ENCODE results near the gene TADA2A. TPM values are rescaled to one million over a fixed set of nuclear protein-coding genes. Genes with fewer than 3 reads are reported as not detected.

The TADA2A gene, protein sequence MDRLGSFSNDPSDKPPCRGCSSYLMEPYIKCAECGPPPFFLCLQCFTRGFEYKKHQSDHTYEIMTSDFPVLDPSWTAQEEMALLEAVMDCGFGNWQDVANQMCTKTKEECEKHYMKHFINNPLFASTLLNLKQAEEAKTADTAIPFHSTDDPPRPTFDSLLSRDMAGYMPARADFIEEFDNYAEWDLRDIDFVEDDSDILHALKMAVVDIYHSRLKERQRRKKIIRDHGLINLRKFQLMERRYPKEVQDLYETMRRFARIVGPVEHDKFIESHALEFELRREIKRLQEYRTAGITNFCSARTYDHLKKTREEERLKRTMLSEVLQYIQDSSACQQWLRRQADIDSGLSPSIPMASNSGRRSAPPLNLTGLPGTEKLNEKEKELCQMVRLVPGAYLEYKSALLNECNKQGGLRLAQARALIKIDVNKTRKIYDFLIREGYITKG
- total RNA-seq = 10 to 100 TPM; 40.9 to 45.0 TPM

- no peaks in the 10 kb centered on the region for H3K9me3 Mint-ChIP-seq
- no peaks in the 10 kb centered on the region for H3K27me3 Mint-ChIP-seq
- DNase-seq = peak; percentile 75
- ChIA-PET POLR2A (interaction anchor here (0.7 to 1.3 kb wide), 2 partner anchors 23 to 830 kb away, joined by 3 to 4 read pairs; no protein-coding TSS in a partner anchor), CTCF (interaction anchor here (0.6 to 2.3 kb wide), 5 partner anchors 14 to 51 kb away, joined by 3 to 7 read pairs (median 4); no protein-coding TSS in a partner anchor)
- peaks cover 34% of the 10 kb centered on the region for H3K36me3 Mint-ChIP-seq (ENCODE audit: low read depth)
- peaks cover 60% of the 10 kb centered on the region for H3K4me1 Mint-ChIP-seq
- peak within 1 kb of the TSS; percentile 99 for H3K27ac Mint-ChIP-seq
- peak within 1 kb of the TSS; percentile 98 for H3K4me3 Mint-ChIP-seq
These were observed at the start of gene TADA2A, which contains the start of gene ACACA for GRCh38 chr17:37406635-37407461. TADA2A (plus strand) TSS chr17:37406886; CDS start chr17:37411366, 4,480 bp downstream. ACACA (minus strand) TSS chr17:37406836; CDS start chr17:37406299, 537 bp downstream.

GRCh38 chr17:37358098-37358829, 48.4 kb upstream of the TADA2A start:
- Mint-ChIP-seq H3K9me3 (no peaks in the 10 kb centered on the region), H3K27me3 (no peaks in the 10 kb centered on the region), H3K36me3 (ENCODE audit: low read depth) (peaks cover 1% of the 10 kb centered on the region), H3K4me3 (peak overlapping the region; percentile 88), H3K27ac (peak overlapping the region; percentile 89), H3K4me1 (peaks cover 25% of the 10 kb centered on the region)
- ChIA-PET CTCF (interaction anchor here (0.5 to 2.6 kb wide), 4 partner anchors 15 to 378 kb away, joined by 3 to 13 read pairs (median 3); partner anchors contain the start of gene C17orf78), POLR2A (interaction anchor here (0.5 kb wide), 1 partner anchor 33 kb away, joined by 5 read pairs; no protein-coding TSS in a partner anchor)
- DNase-seq = peak; percentile 40

DNA sequence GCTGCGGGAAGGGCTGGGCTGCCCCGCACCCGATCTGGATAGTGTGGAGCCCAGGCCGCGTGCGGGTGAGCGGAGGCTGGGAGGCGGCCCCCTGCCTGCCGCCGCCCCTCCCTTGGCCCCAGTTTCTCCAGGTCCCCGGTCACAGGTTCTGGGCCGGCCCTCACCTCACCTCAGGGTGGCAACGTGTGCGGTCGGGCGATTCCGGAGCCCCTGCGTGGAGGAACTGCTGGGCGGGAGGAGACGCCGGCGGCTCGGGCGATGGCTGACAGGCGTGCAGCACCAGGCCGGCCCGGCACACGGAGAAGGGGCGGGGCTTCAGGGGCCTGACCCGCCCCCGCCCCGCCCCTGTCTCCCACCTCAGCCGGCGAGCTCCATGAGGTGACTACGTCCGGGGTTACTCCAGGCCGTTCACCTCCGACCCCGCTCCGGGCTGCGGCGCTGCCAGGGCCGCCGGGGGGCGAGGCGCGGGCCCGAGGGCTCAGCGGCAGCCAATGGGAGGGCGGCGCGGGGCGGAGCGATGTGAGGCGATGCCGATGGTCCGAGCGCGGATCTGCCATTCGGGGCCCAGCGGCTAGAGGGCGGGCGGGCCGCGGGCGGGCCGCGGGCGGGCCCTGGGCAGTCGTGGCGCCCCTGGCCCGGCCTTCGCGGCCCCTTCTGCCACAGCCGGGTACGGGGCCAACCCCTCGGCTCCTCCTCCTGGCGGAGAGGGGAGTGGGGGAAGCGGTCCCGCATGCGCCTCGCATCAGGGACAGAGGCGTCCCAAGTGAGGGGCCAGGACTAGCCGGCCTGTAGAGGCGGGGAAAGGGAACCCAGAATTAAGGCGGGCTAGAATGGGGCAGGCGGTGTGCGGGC, 47.6 kb upstream of the TADA2A start:
- Mint-ChIP-seq H3K4me1 (peaks cover 25% of the 10 kb centered on the region), H3K27me3 (no peaks in the 10 kb centered on the region), H3K4me3 (peak overlapping the region; percentile 88), H3K9me3 (no peaks in the 10 kb centered on the region), H3K27ac (peak overlapping the region; percentile 89), H3K36me3 (ENCODE audit: low read depth) (peaks cover 1% of the 10 kb centered on the region)
- CTCF ChIA-PET = interaction anchor here (1.0 to 2.6 kb wide), 4 partner anchors 15 to 312 kb away, joined by 3 to 13 read pairs (median 4); partner anchors contain the start of gene C17orf78
- POLR2A ChIA-PET = no interaction called here
- DNase-seq = peak; percentile 89

DNA sequence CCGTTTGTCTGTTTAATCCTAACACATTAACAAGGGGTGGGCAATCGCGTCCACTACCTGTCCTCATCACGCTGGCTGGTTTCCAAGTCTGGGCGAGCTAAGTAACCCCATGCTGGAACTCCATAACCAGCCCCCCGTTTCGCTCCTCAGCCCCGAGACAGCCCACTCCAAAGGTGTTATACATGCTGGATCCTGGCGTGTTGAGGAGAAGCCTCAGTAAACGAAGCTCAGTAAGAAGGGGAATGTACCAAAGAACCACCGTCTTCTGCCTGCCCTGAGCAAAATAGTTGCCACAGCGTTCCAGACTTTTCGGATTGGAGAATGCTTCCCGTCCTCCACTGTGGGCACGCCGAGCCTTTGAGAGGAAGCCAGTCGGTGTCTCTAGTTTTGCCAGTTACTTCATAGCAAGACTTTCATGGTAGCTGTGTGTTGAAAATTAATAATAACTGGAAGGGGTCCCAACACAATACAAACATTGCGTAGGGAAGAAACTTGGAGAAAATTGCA, 47.0 kb upstream of the TADA2A start:
- H3K27ac Mint-ChIP-seq = peak overlapping the region; percentile 76
- no peaks in the 10 kb centered on the region for H3K27me3 Mint-ChIP-seq
- peaks cover 25% of the 10 kb centered on the region for H3K4me1 Mint-ChIP-seq
- peaks cover 1% of the 10 kb centered on the region for H3K36me3 Mint-ChIP-seq (ENCODE audit: low read depth)
- no peaks in the 10 kb centered on the region for H3K9me3 Mint-ChIP-seq
- peak overlapping the region; percentile 62 for H3K4me3 Mint-ChIP-seq
- ChIA-PET POLR2A (no interaction called here), CTCF (interaction anchor here (0.5 to 2.6 kb wide), 4 partner anchors 14 to 313 kb away, joined by 3 to 13 read pairs (median 4); no protein-coding TSS in a partner anchor)
- DNase-seq = no peak

GRCh38 chr17:37360632-37361031, 46.1 kb upstream of the TADA2A start:
- peaks cover 1% of the 10 kb centered on the region for H3K36me3 Mint-ChIP-seq (ENCODE audit: low read depth)
- DNase-seq = no peak
- no peaks in the 10 kb centered on the region for H3K27me3 Mint-ChIP-seq
- no peak overlapping the region for H3K27ac Mint-ChIP-seq
- ChIA-PET CTCF (interaction anchor here (1.0 kb wide), 1 partner anchor 61 kb away, joined by 3 read pairs; no protein-coding TSS in a partner anchor), POLR2A (no interaction called here)
- H3K9me3 Mint-ChIP-seq = no peaks in the 10 kb centered on the region
- peaks cover 25% of the 10 kb centered on the region for H3K4me1 Mint-ChIP-seq
- H3K4me3 Mint-ChIP-seq = no peak overlapping the region

GRCh38 chr17:37361543-37361942, 45.1 kb upstream of the TADA2A start:
- CTCF ChIA-PET = interaction anchor here (1.0 to 1.6 kb wide), 2 partner anchors 12 to 60 kb away, joined by 3 to 10 read pairs; no protein-coding TSS in a partner anchor

DNA sequence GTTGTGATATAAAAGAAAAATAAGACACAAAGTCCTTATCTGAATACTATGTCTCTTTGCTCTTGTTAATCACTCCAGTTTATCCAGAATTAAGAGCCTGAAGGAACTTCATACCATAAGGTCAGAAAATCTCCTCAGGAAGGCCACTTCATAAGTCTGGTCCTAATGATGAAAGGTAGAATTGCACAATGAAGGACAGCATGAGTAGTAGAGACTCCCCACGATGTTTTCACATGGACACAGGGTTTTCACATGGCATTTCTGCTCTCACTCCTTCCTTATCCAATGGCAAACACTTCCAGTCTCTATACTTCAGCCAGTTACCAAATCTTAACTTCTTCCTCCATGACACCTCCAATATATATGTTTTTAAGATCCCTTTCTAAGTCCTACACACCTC, 41.1 kb upstream of the TADA2A start:
- DNase-seq = no peak
- Mint-ChIP-seq H3K36me3 (ENCODE audit: low read depth) (peaks cover 1% of the 10 kb centered on the region), H3K4me1 (no peaks in the 10 kb centered on the region), H3K4me3 (no peak overlapping the region), H3K27ac (no peak overlapping the region), H3K9me3 (no peaks in the 10 kb centered on the region), H3K27me3 (no peaks in the 10 kb centered on the region)
- ChIA-PET CTCF (no interaction called here), POLR2A (no interaction called here)

More at GRCh38 chr17:37361543-37361942, 45.1 kb upstream of the TADA2A start:
- Mint-ChIP-seq H3K4me3 (no peak overlapping the region), H3K4me1 (peaks cover 25% of the 10 kb centered on the region), H3K36me3 (ENCODE audit: low read depth) (peaks cover 1% of the 10 kb centered on the region), H3K9me3 (no peaks in the 10 kb centered on the region), H3K27ac (no peak overlapping the region), H3K27me3 (no peaks in the 10 kb centered on the region)
- POLR2A ChIA-PET = interaction anchor here (0.6 kb wide), 1 partner anchor 642 kb away, joined by 3 read pairs; no protein-coding TSS in a partner anchor
- DNase-seq = no peak

DNA sequence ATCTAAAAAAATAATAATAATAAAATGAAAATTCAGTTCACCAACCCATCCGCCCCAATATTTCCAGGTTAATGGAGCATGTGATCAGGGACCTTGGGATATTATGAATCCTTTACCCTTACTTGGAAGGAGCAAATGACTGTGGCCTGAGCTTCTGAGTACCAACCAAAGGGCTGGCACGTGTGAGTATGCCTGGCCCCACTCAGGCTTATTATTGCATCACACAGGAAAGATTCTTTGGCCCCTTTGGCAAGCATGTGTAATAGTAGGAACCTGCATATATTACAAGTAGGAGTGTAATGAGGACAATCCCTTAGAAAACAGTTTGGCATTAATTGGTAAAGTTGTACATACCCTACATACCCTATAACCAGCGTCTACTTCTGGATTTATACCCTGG, 38.1 kb upstream of the TADA2A start:
- no peaks in the 10 kb centered on the region for H3K36me3 Mint-ChIP-seq (ENCODE audit: low read depth)
- CTCF ChIA-PET = no interaction called here
- H3K9me3 Mint-ChIP-seq = no peaks in the 10 kb centered on the region
- no peak overlapping the region for H3K27ac Mint-ChIP-seq
- peaks cover 6% of the 10 kb centered on the region for H3K4me1 Mint-ChIP-seq
- POLR2A ChIA-PET = no interaction called here
- no peaks in the 10 kb centered on the region for H3K27me3 Mint-ChIP-seq
- no peak overlapping the region for H3K4me3 Mint-ChIP-seq
- DNase-seq = no peak

- Mint-ChIP-seq H3K27me3 (no peaks in the 10 kb centered on the region), H3K9me3 (no peaks in the 10 kb centered on the region), H3K36me3 (ENCODE audit: low read depth) (no peaks in the 10 kb centered on the region), H3K27ac (no peak overlapping the region), H3K4me1 (peaks cover 7% of the 10 kb centered on the region), H3K4me3 (no peak overlapping the region)
- POLR2A ChIA-PET = no interaction called here
- CTCF ChIA-PET = interaction anchor here (0.6 to 2.1 kb wide), 35 partner anchors 9 to 771 kb away, joined by 3 to 14 read pairs (median 4); partner anchors contain the start of genes ACACA, MRM1, SYNRG and TADA2A
- DNase-seq = peak; percentile 80
These were observed 33.0 kb upstream of the TADA2A start for GRCh38 chr17:37373530-37374159.

- DNase-seq = no peak
- CTCF ChIA-PET = interaction anchor here (0.6 to 1.5 kb wide), 5 partner anchors 11 to 1417 kb away, joined by 3 to 6 read pairs (median 3); no protein-coding TSS in a partner anchor
- no peaks in the 10 kb centered on the region for H3K9me3 Mint-ChIP-seq
- H3K27me3 Mint-ChIP-seq = no peaks in the 10 kb centered on the region
- H3K4me1 Mint-ChIP-seq = peaks cover 7% of the 10 kb centered on the region
- POLR2A ChIA-PET = no interaction called here
- H3K36me3 Mint-ChIP-seq (ENCODE audit: low read depth) = no peaks in the 10 kb centered on the region
- no peak within 1 kb of the TSS for H3K27ac Mint-ChIP-seq
- H3K4me3 Mint-ChIP-seq = no peak within 1 kb of the TSS
These were observed 31.0 kb upstream of the TADA2A start, which contains the start of gene C17orf78 for GRCh38 chr17:37375706-37376105. C17orf78 (plus strand) TSS chr17:37375985; CDS start chr17:37376093, 108 bp downstream.
